ENCODE data around the gene POLN.

Gene POLN

GRCh38 chr4:2241410-2242353, at the start of gene POLN, which contains the start of gene HAUS3:
POLN (minus strand) TSS chr4:2242121; CDS start chr4:2229231, 12,890 bp downstream.
HAUS3 (minus strand) TSS chr4:2242121; CDS start chr4:2240946, 1,175 bp downstream.
- DNase-seq, result peak; percentile 97

GRCh38 chr4:2290974-2291704, 49.2 kb upstream of the POLN start:
- DNase-seq, result no peak

GRCh38 chr4:2290488-2290887, 48.6 kb upstream of the POLN start:
- no peak for DNase-seq

- DNase-seq, result no peak
Measured at GRCh38 chr4:2289955-2290333, 48.0 kb upstream of the POLN start.

GRCh38 chr4:2289311-2289954, 47.5 kb upstream of the POLN start:
- DNase-seq, result no peak

GRCh38 chr4:2288051-2288541, 46.2 kb upstream of the POLN start:
- DNase-seq, result no peak

- DNase-seq, result no peak
Measured at GRCh38 chr4:2287594-2287915, 45.6 kb upstream of the POLN start.

- peak in 1 of 2 experiments; percentile 31 for DNase-seq
Measured at GRCh38 chr4:2286904-2287593, 45.1 kb upstream of the POLN start.

GRCh38 chr4:2285613-2286381, 43.9 kb upstream of the POLN start:
- DNase-seq, result no peak

- no peak for DNase-seq
Measured at GRCh38 chr4:2284934-2285612, 43.2 kb upstream of the POLN start.

- no peak for DNase-seq
Measured at GRCh38 chr4:2284161-2284933, 42.4 kb upstream of the POLN start.

GRCh38 chr4:2283199-2283711, 41.3 kb upstream of the POLN start:
- no peak for DNase-seq

GRCh38 chr4:2281575-2282343, 39.8 kb upstream of the POLN start:
- no peak for DNase-seq

- no peak for DNase-seq
Measured at GRCh38 chr4:2280531-2281300, 38.8 kb upstream of the POLN start.

GRCh38 chr4:2277956-2278355, 36.0 kb upstream of the POLN start:
- DNase-seq, result no peak

- no peak for DNase-seq
Measured at GRCh38 chr4:2276581-2277325, 34.8 kb upstream of the POLN start.

- no peak for DNase-seq
Measured at GRCh38 chr4:2275546-2276251, 33.8 kb upstream of the POLN start.

Data from NCI-H187 (cell line).